Fibroblast of skin of scalp (primary cell): ENCODE results near the gene DNAJC11.
"Not testable (repeated sequence)": the region's sequence is repeated elsewhere in the genome, so short reads cannot be mapped to it uniquely, and the experiment has no call there.

Source experiments
- DNase-seq: peaks from one replicate; pipeline ENCODE4 v3.0.0-alpha.2; 2013

The DNAJC11 gene

GRCh38 chr1:6651909-6652308 is 49.7 kb downstream of the DNAJC11 start:
- DNase-seq: no peak

DNA sequence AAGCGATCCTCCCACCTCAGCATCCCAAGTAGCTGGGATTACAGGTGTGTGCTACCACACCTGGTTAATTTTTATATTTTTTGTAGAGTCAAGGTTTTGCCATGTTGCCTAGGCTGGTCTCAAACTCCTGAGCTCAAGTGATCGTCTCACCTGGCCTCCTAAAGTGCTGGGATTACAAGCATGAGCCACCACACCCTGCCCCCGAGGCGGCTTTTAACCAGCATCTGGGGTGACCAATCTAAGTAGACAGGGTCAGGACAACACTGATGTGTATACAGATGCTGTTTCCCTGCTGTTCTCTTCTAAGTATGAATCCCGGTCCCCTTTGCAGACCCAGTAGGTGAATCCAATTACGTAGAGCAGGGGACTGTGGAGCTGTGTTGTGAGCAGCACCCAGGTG is 53.1 kb downstream of the DNAJC11 start:
- no peak for DNase-seq

- DNase-seq: peak; percentile 59
These were observed 55.0 kb downstream of the DNAJC11 start for GRCh38 chr1:6646499-6647148.

DNA sequence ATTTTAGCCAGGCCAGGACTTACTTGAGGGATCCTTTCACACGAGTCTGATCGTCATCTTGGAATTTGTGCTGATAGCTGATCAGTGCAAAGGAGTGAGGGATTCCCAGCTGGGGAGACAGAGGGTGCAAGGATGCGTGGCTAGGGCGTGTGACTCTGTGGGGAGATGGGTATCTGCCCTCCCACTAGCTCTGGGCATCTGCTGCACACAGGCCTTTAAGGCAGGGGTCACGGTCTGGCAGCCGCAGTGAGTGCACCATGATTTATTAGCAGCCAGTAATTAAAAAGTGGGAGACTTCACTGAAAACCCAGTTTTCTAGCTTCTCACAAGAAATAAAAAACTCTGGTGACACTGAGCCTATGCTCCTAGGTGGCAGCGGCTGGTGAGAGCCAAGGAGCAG is 56.6 kb downstream of the DNAJC11 start:
- DNase-seq: no peak

DNA sequence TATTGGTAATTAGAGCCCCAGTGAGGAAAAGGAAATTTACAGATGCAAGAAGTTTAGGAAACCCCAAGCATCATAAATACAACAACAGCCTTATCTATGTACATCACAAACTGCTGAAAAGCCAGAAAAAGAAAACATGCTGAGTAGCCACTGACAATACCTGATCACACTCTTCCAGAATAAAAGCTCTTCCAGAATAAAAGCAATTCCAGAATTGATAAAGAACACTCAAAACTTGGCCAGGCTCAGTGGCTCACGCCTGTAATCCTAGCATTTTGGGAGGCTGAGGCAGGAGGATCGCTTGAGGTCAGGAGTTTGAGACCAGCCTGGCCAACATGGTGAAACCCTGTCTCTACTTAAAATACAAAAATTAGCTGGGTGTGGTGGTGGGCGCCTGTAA is 60.7 kb downstream of the DNAJC11 start:
- not testable (repeated sequence) for DNase-seq

- DNase-seq: peak; percentile 42
These were observed 63.4 kb downstream of the DNAJC11 start for GRCh38 chr1:6638226-6638625.

DNA sequence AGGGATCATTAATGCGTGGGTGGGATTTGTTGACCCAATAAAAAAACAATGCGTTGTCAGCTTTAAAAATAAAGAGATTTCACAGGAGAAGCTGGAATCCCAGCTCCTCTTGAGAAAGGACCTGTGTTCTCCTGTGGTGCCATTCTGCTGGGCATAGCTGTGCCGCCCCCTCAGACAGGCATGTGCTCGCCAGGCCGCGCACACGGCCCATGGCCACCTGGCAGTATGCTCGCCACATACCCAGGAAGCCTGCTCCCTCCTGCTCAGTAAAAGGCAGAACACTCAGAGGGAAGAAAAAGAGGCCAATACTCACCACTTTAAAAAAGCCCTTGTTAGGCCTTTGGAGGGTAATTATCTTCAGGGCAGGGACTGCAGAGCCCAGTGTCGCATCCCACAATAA is 63.8 kb downstream of the DNAJC11 start:
- DNase-seq: no peak

DNA sequence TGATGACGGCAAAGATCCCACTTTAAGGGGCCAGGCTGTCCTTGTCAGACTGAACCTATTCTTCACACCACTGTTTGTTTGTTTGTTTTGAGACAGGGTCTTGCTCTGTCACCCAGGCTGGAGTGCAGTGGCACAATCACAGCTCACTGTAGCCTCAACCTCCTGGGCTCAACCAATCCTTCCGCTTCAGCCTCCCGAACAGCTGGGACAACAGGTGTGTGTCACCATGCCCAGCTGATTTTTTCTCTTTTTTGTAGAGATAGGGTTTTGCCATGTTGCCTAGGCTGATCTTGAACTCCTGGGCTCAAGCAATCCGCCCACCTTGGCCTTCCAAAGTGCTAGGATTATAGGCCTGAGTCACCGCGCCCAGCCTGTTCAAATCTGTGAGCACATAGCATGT is 64.8 kb downstream of the DNAJC11 start:
- DNase-seq: not testable (repeated sequence)

GRCh38 chr1:6635910-6636760 is 65.5 kb downstream of the DNAJC11 start:
- DNase-seq: peak; percentile 22

DNA sequence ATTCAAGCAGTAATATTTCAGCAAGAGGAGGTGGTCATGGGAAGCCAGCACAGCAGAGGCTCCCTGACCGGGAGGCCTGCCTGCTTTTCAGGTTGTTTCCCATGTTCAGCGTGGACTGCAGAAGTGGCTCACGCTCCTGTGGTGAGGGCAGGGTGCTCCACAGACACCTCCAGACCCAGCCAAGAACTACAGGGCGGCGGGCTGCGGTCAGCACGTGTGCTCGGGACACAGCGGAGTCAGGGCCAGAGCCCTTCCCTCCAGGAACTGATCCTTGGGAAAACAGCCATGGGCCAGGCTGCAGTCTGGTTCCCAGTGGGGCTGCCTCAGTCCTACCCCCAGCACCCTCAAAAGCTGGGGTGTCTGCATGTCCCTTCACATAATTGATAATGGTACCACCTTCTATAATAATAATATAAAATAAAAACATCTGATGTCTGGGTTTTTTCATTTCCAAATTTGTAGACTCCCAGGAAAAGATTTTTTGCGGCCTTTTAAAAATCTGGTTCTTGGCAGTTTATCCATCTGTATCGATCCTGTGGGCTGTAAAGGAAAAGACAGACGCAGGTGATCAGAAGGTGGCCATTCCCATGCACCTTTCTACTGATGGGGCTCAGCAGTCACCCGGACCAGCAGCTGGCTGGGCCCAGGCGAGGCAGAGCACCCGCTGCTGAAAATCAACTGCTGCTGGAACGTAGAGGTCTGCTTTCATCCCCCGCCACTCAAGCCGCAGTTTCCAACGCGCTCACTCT is 66.3 kb downstream of the DNAJC11 start:
- no peak for DNase-seq

DNA sequence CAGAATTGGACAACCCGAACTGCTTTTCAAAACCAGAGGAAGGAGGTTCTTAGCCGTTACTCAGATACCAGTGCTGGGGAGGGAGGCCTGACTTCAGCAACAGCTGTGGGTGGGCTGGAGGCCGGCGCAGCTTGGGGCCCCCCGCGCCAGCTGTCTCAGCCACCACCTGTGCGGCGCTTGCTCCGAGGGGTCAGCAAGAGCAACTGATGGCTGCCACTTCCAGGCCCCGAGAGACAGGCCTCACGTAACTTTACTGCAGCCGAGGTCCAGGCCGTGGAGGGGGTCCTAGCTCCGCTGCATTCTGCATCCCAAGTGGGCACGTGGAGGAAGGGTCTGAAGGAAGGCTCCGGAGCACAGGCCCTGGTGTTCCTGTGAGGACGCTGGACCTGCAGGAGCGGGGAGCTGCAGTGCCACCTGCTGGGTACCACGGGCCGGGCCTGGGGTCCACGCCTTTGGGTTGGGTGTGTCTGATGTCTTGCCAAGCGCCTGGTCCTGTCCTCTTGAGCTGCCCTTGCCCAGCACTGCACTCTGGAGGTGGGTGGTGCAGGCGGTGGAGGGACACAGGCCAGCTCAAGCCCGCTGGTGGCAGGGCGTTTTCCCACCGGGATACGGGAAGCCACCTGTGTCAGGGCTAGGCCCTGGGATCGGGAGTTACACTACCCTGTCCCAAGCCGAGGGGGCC is 67.1 kb downstream of the DNAJC11 start:
- peak; percentile 25 for DNase-seq

- no peak for DNase-seq
These were observed 68.8 kb downstream of the DNAJC11 start for GRCh38 chr1:6632588-6633514.

DNA sequence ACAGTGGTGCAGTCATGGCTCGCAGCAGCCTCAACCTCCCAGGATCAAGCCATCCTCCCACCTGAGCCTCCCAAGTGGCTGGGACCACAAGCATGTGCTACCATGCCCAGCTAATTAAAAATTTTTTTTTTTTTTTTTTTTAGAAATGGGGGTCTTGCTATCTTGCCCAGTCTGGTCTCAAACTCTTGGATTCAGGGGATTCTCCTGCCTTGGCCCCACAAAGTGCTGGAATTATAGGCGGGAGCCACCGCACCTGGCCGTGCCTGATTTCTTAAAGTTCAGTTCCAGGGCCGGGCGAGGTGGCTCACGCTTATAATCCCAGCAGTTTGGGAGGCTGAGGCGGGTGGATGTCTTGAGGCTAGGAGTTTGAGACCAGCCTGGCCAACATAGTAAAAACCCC is 70.6 kb downstream of the DNAJC11 start:
- DNase-seq: no peak

GRCh38 chr1:6630027-6630426 is 71.6 kb downstream of the DNAJC11 start:
- DNase-seq: no peak

DNA sequence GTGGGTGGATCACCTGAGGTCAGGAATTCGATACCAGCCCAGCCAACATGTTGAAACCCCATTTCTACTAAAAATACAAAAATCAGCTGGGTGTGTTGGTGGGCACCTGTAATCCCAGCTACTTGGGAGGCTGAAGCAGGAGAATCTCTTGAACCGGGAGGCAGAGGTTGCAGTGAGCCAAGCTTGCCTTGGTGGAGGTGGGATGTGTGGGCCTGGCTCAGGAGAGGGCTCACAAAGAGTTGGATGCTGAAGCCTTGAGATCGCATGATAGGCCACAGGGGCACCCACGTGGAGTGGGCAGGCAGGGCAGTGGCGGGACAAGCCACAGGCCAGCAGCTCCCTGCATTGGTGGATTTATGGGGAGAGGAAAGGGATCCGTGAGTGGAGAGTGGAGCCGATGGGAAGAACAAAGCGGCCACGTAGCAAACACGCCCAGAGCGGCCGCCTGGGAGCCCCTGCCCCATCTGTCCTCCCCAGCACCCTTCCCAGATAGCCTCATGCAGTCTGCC is 72.6 kb downstream of the DNAJC11 start:
- no peak for DNase-seq

DNA sequence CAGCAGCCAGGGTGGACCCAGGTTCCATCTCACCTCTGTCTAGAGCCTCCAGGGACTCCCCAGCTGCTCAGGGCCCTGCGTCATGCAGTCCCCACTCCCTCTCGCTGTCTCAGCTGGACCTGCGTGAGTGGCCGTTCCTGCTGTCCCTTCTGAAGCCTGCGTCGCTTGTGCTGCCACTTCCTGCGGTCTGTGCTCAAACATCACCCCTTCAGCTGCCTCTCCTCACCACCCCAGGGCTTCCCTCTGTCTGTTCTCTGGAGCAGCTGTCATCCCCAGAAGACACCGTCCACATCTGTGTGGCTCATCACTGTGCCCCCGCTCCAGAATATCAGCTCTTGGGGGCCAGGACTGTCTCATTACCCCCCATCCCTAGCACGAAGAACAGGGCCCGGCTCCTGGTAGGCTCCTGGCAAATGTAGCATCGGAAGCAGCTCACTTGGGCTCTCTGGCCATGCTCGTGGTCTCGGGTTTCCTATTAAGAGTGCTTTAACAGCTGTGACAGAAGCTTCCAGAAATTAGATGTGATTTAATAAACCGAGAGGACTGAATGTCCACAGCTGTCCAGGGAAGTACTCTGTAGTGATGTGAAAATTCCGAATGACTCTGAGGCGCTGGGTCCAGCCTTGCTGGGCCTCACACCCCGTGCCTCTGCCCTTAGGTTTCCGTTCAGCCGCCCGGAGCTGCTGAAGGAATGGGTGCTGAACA is 73.6 kb downstream of the DNAJC11 start:
- DNase-seq: no peak

DNA sequence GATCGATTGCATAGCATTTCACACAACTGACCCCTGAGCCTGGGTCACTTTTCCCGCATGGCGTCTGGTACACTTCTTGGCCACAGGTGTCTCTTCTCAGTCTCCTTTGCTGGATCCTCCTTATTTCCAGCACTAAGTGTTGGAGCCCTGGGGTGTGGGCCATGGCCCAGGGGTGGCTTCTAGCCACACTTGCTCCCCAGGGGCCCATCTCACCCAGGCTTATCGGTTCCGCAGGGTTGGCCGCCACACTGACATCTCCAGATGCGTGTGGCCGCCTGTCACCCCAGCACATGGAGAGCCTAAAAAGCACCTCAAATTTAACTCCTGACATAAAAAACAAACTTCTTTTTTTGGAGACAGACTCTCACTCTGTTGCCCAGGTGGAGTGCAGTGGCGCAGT is 74.6 kb downstream of the DNAJC11 start:
- DNase-seq: no peak

- peak; percentile 74 for DNase-seq
These were observed 75.9 kb downstream of the DNAJC11 start for GRCh38 chr1:6625584-6626149.

GRCh38 chr1:6624710-6625583 is 76.7 kb downstream of the DNAJC11 start, which contains the start of gene THAP3:
THAP3 (plus strand) TSS chr1:6624868; CDS start chr1:6625219, 351 bp downstream.
- DNase-seq: peak; percentile 88
